Measurements from ENCODE around the gene NPEPPS. TPM values are rescaled to one million over a fixed set of nuclear protein-coding genes. Genes with fewer than 3 reads are reported as not detected.

The NPEPPS gene
- total and polyA plus RNA-seq, 7 donors, result 42.8 to 164 (median 89.2) TPM

GRCh38 chr17:47649972-47650524, 119.1 kb downstream of the NPEPPS start:
- Histone ChIP-seq H3K27me3 (no peaks in the 10 kb centered on the region), H3K9me3 (no peaks in the 10 kb centered on the region), H3K27ac (peak overlapping the region; percentile 96 to 97 (median 96)), H3K4me3 (peak overlapping the region; percentile 66 to 100 (median 90)), H3K4me1 (peaks cover 0 to 52% (median 42%) of the 10 kb centered on the region in 4 donors), H3K36me3 (peaks cover 4 to 31% (median 19%) of the 10 kb centered on the region in 4 donors)
- TF ChIP-seq CTCF (IDR thresholded peaks at IDR 0.05), result no peak
- no peak for TF ChIP-seq EP300 (IDR thresholded peaks at IDR 0.05)
- peak; percentile 50 to 82 (median 58) for TF ChIP-seq POLR2AphosphoS5 (IDR thresholded peaks at IDR 0.05)
- peak in 1 of 2 donors; percentile 47 for TF ChIP-seq POLR2A (IDR thresholded peaks at IDR 0.05)
- no peak for DNase-seq
- intact Hi-C loops (cut with DNase I), result loop anchor here (5.0 kb wide), 1 partner anchor 47 kb away; no protein-coding TSS in a partner anchor
- 0% methylated on average over 48 of the region's 48 CpGs for WGBS, 2 donors

- no peaks in the 10 kb centered on the region for H3K9me3 ChIP-seq
- WGBS, 2 donors, result 1% methylated on average over 39 of the region's 39 CpGs
- H3K36me3 ChIP-seq, result peaks cover 4 to 39% (median 20%) of the 10 kb centered on the region in 4 donors
- TF ChIP-seq EP300 (IDR thresholded peaks at IDR 0.05) (no peak), POLR2AphosphoS5 (IDR thresholded peaks at IDR 0.05) (no peak), POLR2A (IDR thresholded peaks at IDR 0.05) (no peak), CTCF (IDR thresholded peaks at IDR 0.05) (no peak)
- peak; percentile 98 for DNase-seq
- H3K27me3 ChIP-seq, result no peaks in the 10 kb centered on the region
- peak overlapping the region; percentile 66 to 100 (median 90) for H3K4me3 ChIP-seq
- H3K27ac ChIP-seq, result peak overlapping the region; percentile 96 to 97 (median 96)
- intact Hi-C loops (cut with DNase I), result loop anchor here (5.0 kb wide), 1 partner anchor 46 kb away; no protein-coding TSS in a partner anchor
- peaks cover 0 to 58% (median 48%) of the 10 kb centered on the region in 4 donors for H3K4me1 ChIP-seq
These were observed 119.9 kb downstream of the NPEPPS start for GRCh38 chr17:47650525-47651522.

DNA sequence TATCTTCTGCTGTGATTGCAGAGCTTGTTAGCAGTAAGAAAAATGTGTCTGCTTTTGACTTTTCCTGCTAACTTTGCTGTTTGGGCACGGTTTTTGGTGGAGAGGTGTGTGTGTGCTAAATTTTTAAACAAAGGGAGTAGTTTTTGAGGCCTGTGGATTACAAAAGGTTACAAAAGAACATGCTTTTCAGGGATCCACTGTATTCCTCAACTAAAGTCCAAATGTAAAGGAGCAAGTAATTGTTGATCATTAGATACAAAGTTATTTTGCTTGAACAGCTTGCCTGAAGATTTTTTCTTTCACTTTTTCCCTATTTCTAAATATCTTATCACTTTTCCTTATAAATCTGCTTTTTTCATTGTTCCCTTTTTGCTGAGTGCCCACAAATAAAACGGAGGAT, 120.8 kb downstream of the NPEPPS start:
- peaks cover 4 to 47% (median 26%) of the 10 kb centered on the region in 4 donors for H3K36me3 ChIP-seq
- H3K4me1 ChIP-seq, result peaks cover 0 to 58% (median 48%) of the 10 kb centered on the region in 4 donors
- DNase-seq, result no peak
- H3K27me3 ChIP-seq, result no peaks in the 10 kb centered on the region
- H3K9me3 ChIP-seq, result no peaks in the 10 kb centered on the region
- peak overlapping the region in 1 of 4 donors; percentile 100 for H3K4me3 ChIP-seq
- intact Hi-C loops (cut with DNase I), result loop anchor here (5.0 kb wide), 1 partner anchor 46 kb away; no protein-coding TSS in a partner anchor
- TF ChIP-seq POLR2A (IDR thresholded peaks at IDR 0.05), result no peak
- no peak for TF ChIP-seq POLR2AphosphoS5 (IDR thresholded peaks at IDR 0.05)
- TF ChIP-seq CTCF (IDR thresholded peaks at IDR 0.05), result no peak
- no peak for TF ChIP-seq EP300 (IDR thresholded peaks at IDR 0.05)
- WGBS, 2 donors, result 40 to 59% methylated on average over 2 of the region's 2 CpGs
- H3K27ac ChIP-seq, result peak overlapping the region in 1 of 4 donors; percentile 96

DNA sequence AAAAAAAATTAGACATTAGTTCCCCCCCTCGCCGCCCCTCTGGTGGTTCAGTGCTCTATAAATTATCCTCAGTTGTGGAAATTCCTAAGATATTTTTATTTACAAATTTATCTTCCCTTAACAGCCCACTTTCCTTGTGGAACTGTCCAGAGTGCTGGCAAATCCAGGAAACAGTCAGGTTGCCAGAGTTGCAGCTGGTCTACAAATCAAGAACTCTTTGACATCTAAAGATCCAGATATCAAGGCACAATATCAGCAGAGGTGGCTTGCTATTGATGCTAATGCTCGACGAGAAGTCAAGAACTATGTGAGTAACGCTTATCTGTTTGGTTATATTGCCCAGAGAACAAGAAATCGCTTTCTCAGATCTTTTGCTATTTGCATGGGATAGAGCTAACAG, 121.7 kb downstream of the NPEPPS start:
- intact Hi-C loops (cut with DNase I), result loop anchor here (5.0 kb wide), 1 partner anchor 45 kb away; no protein-coding TSS in a partner anchor
- Histone ChIP-seq H3K36me3 (peaks cover 12 to 56% (median 35%) of the 10 kb centered on the region in 4 donors), H3K4me3 (no peak overlapping the region), H3K9me3 (no peaks in the 10 kb centered on the region), H3K27ac (no peak overlapping the region), H3K27me3 (no peaks in the 10 kb centered on the region), H3K4me1 (peaks cover 0 to 58% (median 48%) of the 10 kb centered on the region in 4 donors)
- WGBS, 2 donors, result 81 to 90% methylated on average over 6 of the region's 6 CpGs
- no peak for DNase-seq
- TF ChIP-seq POLR2AphosphoS5 (IDR thresholded peaks at IDR 0.05) (no peak), CTCF (IDR thresholded peaks at IDR 0.05) (no peak), EP300 (IDR thresholded peaks at IDR 0.05) (no peak), POLR2A (IDR thresholded peaks at IDR 0.05) (no peak)
